Measurements from ENCODE around the gene GFER.
A peak's percentile ranks its signal among the peaks of the same experiment; 100 is the strongest.
"Not testable (repeated sequence)": the region's sequence is repeated elsewhere in the genome, so short reads cannot be mapped to it uniquely, and the experiment has no call there.

The GFER gene

GRCh38 chr16:1983544-1984346, at the start of gene GFER:
GFER (plus strand) TSS chr16:1984193; CDS start chr16:1984219, 26 bp downstream.
- no peak for DNase-seq (ENCODE audit: low read depth)

- DNase-seq (ENCODE audit: low read depth): no peak
These were observed 47.0 kb upstream of the GFER start for GRCh38 chr16:1936945-1937479.

- no peak for DNase-seq (ENCODE audit: low read depth)
These were observed 45.7 kb upstream of the GFER start for GRCh38 chr16:1938316-1938715.

- no peak for DNase-seq (ENCODE audit: low read depth)
These were observed 45.1 kb upstream of the GFER start for GRCh38 chr16:1938910-1939309.

- DNase-seq (ENCODE audit: low read depth): not testable (repeated sequence)
These were observed 44.2 kb upstream of the GFER start for GRCh38 chr16:1939833-1940232.

GRCh38 chr16:1940273-1941161, 43.5 kb upstream of the GFER start:
- DNase-seq (ENCODE audit: low read depth): no peak

- no peak for DNase-seq (ENCODE audit: low read depth)
These were observed 42.6 kb upstream of the GFER start for GRCh38 chr16:1941162-1942046.

- DNase-seq (ENCODE audit: low read depth): no peak
These were observed 41.8 kb upstream of the GFER start for GRCh38 chr16:1942047-1942809.

- peak; percentile 99 for DNase-seq (ENCODE audit: low read depth)
These were observed 40.9 kb upstream of the GFER start, which contains the start of gene MSRB1 for GRCh38 chr16:1942810-1943726. MSRB1 (minus strand) TSS chr16:1943199; CDS start chr16:1943156, 43 bp downstream.

- DNase-seq (ENCODE audit: low read depth): no peak
These were observed 39.3 kb upstream of the GFER start for GRCh38 chr16:1944612-1945199.

GRCh38 chr16:1945559-1946391, 38.2 kb upstream of the GFER start:
- no peak for DNase-seq (ENCODE audit: low read depth)

GRCh38 chr16:1946495-1947368, 37.3 kb upstream of the GFER start:
- no peak for DNase-seq (ENCODE audit: low read depth)

- no peak for DNase-seq (ENCODE audit: low read depth)
These were observed 36.7 kb upstream of the GFER start for GRCh38 chr16:1947369-1947670.

- no peak for DNase-seq (ENCODE audit: low read depth)
These were observed 34.5 kb upstream of the GFER start for GRCh38 chr16:1949507-1949906.

- no peak for DNase-seq (ENCODE audit: low read depth)
These were observed 33.9 kb upstream of the GFER start for GRCh38 chr16:1950047-1950446.

- no peak for DNase-seq (ENCODE audit: low read depth)
These were observed 33.4 kb upstream of the GFER start for GRCh38 chr16:1950559-1950958.

GRCh38 chr16:1953734-1954133, 30.3 kb upstream of the GFER start:
- DNase-seq (ENCODE audit: low read depth): no peak

Measured in stimulated activated CD8-positive, alpha-beta memory T cell treated with anti-CD3 and anti-CD28 coated beads, Interleukin-7, amount 100 ng/mL, for 24 hours (primary cell).